Hepatocyte (in vitro differentiated cells): ENCODE data around the gene ATP2B3.

ENCODE experiments used
- EZH2 ChIP-seq: fragments of 200-600 bp; sonication (generic); IDR thresholded peaks from 2 replicates; pipeline ENCODE4 v1.6.1; 2016; ENCODE audit warnings: antibody characterized with exemption, mild to moderate bottlenecking, borderline replicate concordance
- TF ChIP-seq, protein P1 (sequence below): fragments of 200-600 bp; sonication (generic); IDR thresholded peaks from 2 replicates; pipeline ENCODE4 v1.5.1; 2016; ENCODE audit warnings: antibody characterized with exemption, mild to moderate bottlenecking; ENCODE audit not compliant: poor library complexity

DNA sequence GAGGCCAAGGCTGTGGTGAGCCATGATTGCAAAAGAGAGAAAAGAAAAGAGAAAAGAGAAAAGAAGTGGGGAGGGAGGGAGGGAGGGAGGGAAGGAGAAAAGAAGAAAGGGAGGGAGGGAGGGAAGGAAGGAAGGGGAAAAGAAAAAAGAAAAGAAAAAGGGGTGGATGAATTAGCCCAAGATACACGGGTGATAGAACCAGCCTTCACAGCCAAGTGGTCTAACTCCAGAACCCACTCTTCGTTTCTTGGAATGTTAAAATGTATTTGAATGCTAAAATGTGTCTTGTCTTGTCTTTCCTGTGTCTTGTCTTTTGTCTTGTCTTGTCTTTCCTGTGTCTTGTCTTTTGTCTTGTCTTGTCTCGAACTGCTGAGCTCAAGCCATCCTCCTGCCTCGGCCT is 68.4 kb downstream of the ATP2B3 start:
- TF ChIP-seq, protein P1, sequence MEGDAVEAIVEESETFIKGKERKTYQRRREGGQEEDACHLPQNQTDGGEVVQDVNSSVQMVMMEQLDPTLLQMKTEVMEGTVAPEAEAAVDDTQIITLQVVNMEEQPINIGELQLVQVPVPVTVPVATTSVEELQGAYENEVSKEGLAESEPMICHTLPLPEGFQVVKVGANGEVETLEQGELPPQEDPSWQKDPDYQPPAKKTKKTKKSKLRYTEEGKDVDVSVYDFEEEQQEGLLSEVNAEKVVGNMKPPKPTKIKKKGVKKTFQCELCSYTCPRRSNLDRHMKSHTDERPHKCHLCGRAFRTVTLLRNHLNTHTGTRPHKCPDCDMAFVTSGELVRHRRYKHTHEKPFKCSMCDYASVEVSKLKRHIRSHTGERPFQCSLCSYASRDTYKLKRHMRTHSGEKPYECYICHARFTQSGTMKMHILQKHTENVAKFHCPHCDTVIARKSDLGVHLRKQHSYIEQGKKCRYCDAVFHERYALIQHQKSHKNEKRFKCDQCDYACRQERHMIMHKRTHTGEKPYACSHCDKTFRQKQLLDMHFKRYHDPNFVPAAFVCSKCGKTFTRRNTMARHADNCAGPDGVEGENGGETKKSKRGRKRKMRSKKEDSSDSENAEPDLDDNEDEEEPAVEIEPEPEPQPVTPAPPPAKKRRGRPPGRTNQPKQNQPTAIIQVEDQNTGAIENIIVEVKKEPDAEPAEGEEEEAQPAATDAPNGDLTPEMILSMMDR, result no peak
- TF ChIP-seq EZH2, result no peak
